Activated effector memory CD4-positive, alpha-beta T cell treated with Interleukin-2 at 50 U/mL for 16 hours (primary cell): Measurements from ENCODE around the gene RELN.

Experiments used
- DNase-seq: peaks from one replicate; pipeline ENCODE4 v3.0.0-alpha.2; 2020

Gene RELN

GRCh38 chr7:103668279-103668941 lies 321.0 kb downstream of the RELN start:
- no peak for DNase-seq

DNA sequence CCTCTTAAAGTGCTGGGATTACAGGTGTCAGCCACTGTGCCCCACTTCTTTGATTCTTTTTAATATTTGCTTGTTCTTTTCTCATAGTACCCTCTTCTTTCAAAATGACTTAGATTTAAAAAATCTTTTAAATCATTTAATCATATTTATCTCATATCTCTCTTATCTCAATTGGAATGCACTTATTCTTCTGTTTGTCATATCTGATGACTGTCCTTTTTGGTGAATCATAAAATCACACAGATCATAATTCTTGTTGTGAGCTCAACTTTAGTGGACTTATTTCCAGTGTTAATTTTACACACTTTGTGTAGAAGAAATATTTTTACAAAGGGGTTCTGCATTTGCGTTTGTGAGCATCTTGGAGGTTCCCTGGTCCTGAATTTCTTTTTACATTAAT lies 323.1 kb downstream of the RELN start:
- DNase-seq: no peak

- DNase-seq: no peak
Observed at GRCh38 chr7:103664577-103664976, 324.9 kb downstream of the RELN start.

- no peak for DNase-seq
Observed at GRCh38 chr7:103660455-103661371, 328.7 kb downstream of the RELN start.

DNA sequence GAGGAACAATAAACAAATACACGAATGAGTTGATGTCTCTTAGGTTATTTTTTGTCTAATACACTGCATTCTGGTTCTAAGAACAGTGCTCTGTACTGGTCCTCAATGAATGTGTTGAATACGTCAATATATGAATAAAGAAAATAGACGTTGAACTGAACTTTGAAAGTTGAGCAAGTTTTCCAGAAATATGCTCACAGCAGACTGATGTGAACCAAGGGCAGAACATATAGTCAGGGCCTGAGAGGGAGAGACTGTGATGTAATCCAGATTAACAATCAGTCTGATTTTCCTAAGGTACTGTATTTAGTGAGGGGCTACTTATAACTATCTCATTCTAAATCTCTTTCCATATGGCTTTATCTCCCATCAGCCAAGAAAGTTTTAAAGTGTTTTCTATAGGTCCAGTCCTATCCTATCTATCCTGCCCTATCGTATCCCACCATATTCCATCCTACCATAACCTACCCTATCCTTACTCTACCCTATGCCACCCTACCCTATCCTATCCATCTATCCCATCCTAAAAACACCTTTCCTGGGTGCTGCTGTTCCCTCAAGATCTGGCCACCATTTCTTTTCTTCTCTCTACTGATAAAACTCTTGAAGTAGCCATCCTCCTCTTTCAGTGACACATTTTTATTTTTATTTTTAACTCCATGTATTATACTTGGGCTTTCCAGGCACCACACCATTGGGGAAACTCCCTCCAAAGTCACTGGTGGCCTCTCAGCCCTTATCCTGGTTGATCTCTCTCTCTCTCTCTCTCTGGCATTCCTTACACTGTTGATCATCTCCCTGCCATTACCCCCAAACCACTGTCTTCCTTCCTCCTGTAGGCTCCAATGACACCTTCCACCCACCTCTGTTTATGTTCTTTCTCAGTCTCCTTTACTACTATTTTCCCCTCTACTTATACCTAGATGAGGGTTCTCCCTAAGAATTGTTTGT lies 331.1 kb downstream of the RELN start:
- DNase-seq: no peak

- no peak for DNase-seq
Observed at GRCh38 chr7:103657474-103657894, 332.0 kb downstream of the RELN start.

DNA sequence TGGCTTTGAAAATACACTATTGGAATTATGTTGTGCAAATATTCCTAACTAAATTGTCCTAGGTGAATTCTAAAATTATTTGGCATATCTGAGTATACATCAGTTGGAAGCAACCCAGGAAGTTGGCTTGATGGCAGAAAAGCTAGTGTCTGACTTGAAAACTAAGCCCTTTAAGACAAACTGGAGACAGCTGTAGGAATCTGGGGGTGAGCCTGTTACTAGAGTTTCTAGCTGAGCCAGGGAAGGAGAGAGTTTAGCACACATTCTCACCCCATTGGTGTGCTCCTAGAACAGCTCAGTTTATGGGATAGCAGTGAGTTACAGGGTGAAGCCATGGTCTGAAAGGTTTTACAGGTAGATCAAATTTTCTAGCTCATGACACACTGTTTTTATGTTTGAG lies 333.2 kb downstream of the RELN start:
- DNase-seq: no peak

DNA sequence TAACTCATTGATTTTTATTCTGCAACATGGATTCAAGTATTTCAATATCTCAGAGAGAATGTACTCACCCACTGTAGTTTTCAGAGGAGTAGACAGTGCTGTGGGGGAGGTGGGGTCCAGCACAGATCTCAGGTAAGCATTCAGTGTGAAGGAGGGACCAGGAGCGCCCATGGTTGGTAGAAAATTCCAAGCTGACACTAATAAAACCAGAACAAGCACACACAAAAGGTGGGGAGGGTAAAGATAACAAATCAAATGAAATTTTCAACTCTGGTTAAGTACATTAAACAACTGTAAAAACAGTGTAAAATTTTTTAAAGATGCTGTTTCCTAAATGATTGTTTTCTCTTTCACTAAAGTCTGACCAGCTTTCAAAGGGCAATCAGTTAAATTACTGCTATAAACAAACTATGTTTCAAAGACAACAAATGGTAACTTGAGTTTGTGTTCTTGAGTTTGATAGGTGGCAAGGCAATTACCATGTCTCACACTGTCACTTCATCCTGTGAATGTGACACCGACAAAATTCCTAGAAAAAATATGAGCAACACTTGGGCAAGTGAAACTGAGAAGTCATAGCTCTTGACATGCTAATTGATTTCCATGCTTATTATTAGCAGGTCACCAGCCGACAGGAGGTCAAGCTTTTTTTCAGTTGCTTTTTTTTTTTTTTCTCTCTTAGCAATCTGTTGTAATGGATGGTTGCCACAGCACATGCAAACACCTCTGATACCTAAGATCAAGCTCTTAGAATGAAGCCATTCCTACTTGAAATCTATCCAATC lies 337.7 kb downstream of the RELN start:
- DNase-seq: no peak

DNA sequence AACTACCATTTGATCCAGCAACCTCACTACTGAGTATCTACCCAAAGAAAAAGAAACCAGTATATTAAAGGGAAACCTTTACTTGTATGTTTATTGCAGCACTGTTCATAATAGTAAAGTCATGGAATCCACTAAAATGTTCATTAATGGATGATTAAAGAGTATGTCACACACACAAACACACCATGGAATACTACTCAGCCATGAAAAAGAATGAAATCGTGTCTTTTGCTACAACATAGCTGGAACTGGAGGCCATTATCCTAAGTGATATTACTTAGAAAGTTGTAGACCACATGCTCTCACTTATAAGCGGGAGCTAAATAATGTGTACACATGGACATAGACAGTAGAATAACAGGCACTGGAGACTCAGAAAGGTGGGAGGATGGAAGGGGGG lies 340.4 kb downstream of the RELN start:
- no peak for DNase-seq

DNA sequence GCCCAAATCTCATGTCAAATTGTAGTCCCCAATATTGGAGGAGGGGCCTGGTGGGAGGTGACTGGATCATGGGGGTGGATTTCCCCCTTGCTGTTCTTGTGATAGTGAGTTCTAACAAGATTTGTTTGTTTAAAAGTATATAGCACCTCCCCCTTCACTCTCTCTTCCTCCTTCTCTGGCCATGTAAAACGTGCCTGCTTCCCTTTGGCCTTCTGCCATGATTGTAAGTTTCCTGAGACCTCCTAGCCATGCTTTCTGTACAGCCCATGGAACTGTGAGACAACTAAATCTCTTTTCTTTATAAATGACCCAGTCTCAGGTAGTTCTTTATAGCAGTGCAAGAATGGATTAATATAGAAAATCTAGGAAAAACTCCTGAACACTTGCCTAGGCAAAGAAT lies 341.3 kb downstream of the RELN start:
- DNase-seq: no peak

- no peak for DNase-seq
Observed at GRCh38 chr7:103644319-103644718, 345.1 kb downstream of the RELN start.

- no peak for DNase-seq
Observed at GRCh38 chr7:103640031-103640779, 349.3 kb downstream of the RELN start.

- no peak for DNase-seq
Observed at GRCh38 chr7:103637726-103638125, 351.7 kb downstream of the RELN start.

DNA sequence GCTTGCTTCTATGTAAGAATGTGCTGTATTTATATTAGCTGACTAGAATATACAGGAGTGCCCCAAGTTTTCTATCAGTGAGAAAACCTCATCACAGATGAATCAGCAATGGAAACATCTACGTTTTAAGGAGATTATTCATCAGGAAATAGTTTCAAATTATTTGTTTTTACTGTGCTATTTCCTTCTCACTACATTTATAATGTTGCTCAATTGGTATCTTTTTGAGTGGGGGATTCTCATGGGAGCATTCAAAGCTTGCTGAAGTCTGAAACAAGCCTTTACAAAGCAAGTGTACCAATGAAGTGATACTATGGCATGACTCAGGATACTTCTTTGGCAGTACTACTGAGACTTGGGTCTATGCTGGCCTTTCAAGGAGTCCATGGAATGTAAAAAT lies 352.4 kb downstream of the RELN start:
- DNase-seq: no peak

GRCh38 chr7:103636153-103636552 lies 353.3 kb downstream of the RELN start:
- DNase-seq: no peak

- DNase-seq: no peak
Observed at GRCh38 chr7:103632972-103633371, 356.5 kb downstream of the RELN start.

DNA sequence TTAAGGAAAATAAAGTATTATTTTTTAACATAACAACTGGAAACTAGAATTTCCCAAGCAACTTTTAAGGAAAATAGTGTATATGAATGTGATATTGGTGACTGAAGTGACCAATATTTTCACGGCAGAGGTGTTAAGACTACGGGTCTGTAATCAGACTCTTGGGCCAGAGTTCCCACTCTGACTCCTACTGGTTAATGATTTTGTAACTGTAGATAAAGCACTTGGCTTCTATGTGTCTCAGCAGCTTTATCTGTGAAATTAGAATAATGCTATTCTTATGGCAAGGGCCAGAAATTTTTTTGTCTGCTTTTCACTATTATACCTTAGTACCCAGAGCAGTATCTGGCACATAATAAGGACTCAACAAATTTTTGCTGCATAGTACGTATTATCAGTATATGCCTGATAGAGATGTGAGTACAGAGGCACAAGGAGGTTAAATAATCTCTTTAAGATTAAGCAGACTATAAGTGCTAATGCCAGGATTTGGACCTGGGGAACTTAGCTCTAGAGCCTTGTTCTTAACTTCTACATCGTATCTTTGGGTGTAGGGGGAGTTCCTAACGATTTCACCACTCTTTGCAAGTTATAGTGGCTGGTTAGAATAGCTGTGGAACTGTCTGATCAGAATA lies 357.3 kb downstream of the RELN start:
- DNase-seq: no peak

DNA sequence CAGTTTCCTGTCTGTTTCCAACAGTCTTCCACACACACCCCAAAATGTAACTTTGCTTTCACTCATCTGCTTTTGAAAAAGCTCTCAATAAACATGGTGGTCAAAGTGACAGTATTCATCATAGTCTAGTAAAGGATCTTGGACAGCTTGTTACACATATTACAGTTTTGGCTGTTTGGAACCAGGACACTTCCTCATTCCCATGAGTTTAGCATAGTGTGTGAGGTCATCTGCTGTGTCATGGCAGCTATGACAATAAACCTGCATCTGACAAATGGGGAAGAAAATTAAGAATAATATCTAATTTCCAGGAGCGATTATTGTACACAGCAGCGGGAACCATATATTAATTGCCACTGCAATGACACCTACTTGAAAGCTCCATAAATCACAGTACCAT lies 359.1 kb downstream of the RELN start:
- DNase-seq: no peak

- no peak for DNase-seq
Observed at GRCh38 chr7:103628742-103629141, 360.7 kb downstream of the RELN start.

DNA sequence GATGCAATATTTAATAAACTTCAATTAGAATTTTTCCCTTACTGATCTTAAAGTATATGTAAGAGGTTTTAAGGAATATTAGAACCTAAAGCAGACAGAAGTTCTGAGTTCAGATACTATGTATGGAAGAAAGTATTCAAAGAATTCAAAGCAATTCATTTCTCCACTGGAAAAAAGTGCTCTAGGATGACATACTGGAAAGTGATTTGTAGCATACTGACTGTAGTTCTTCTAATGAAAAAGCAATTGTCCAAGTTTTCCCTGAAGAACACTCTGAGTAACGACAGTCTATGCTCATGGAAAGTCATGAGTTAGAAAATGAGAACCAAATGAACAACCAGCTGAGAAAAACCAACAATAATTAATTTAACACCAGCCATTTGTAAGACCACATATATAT lies 362.7 kb downstream of the RELN start:
- no peak for DNase-seq

- no peak for DNase-seq
Observed at GRCh38 chr7:103622274-103622673, 367.2 kb downstream of the RELN start.
